H1 (cell line): ENCODE results near the gene HS6ST2. TPM values are rescaled to one million over a fixed set of nuclear protein-coding genes. Genes with fewer than 3 reads are reported as not detected.

Experiments
- CTBP2 ChIP-seq: IDR thresholded peaks from 2 replicates; pipeline ENCODE4 v1.7.0; 2011; ENCODE audit warnings: borderline replicate concordance, mild to moderate bottlenecking, moderate library complexity, mixed read lengths, low read length; ENCODE audit not compliant: insufficient read depth, insufficient read length
- TEAD4 ChIP-seq: IDR thresholded peaks from 2 replicates; pipeline ENCODE4 v1.6.1; 2012; ENCODE audit warnings: low read depth, low read length, inconsistent platforms, mixed read lengths
- USF2 ChIP-seq: IDR thresholded peaks from 2 replicates; pipeline ENCODE4 v1.6.1; 2011; ENCODE audit warnings: low read length, improper control_type of control experiment
- polyA plus RNA-seq, 7 experiments: library from polyadenylated mRNA; depleted of rRNA in 3 of 7; stranded (reverse) in 5 of 7; unstranded in 2 of 7; fragments of >200 nt in 5 of 7; fragments of 200-250 nt in 2 of 7; gene quantifications; 1 replicate in 5 of 7; 2 replicates in 1 of 7; 4 replicates in 1 of 7; pipeline versions ENCODE4 v1.2.1 to v1.2.3, GENCODE V29; 2011 to 2013; ENCODE audit warnings: missing spikeins in 2 of 7, mixed read lengths in 2 of 7
- total RNA-seq: library from RNA; stranded (reverse); fragmentation: NEBNext Ultra II Directional; extraction: Animal tissue kit (Norgen Biotek cat#: 25700); gene quantifications from 2 replicates; pipeline ENCODE4 v1.2.1, GENCODE V29; 2021

Gene HS6ST2
- total and polyA plus RNA-seq, 2 of the 8 experiments (the other 6 are each of a cell fraction or from before 2014, with no cell fraction given): 3.9 TPM

GRCh38 chrX:132802033-132802432, 156.4 kb downstream of the HS6ST2 start (continued):
- TF ChIP-seq USF2 (no peak), TEAD4 (no peak), CTBP2 (no peak)
